ENCODE results near the gene FLCN.

The FLCN gene

GRCh38 chr17:17172990-17173389 lies 64.0 kb downstream of the FLCN start:
- H3K4me3 ChIP-seq: no peak overlapping the region
- H3K27ac ChIP-seq: peak overlapping the region in 8 of 21 experiments; percentile 0 to 55 (median 36)

DNA sequence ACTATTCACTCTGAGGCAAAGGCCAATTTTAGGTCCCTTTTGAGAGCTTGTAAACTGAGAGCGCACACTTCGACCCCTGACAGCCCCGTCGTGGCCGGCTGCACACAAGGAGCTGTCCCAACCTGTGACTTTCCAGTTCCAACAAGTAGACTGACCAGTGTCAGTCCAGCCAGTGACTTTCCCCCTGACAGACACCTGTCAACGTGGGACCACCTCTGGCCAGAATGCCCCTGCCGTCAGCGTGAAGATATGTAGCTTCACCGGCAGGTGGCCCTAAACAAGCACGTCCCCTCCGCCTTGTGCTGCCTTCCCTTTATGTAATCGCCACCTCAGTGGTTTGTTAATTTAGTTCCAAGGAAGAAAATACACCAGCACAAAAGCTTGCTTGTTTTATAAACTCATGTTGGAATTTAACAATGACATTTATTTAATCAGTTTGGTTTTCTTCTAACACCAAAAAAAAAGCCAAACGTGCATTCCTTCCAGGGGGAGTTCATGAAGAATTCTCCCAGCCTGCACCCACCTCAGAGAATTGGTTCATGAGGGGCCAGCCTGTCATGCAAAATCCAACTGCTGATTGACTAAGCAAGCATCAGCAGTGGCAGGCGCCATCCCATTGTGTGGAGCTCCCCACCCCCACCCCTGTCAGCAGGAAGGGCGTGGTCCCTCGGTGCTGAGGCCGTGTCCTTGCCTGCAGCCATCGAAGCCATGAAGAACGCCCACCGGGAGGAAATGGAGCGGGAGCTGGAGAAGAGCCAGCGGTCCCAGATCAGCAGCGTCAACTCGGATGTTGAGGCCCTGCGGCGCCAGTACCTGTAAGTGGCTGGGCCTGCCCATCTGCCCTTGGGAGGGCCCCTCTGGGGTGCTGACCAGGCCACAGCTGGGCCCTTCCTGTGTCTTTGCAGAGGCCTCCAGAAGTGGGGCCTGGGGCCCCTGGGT lies 64.7 kb downstream of the FLCN start:
- H3K27ac ChIP-seq: peak overlapping the region in 9 of 21 experiments; percentile 0 to 55 (median 35)
- H3K4me3 ChIP-seq: no peak overlapping the region

DNA sequence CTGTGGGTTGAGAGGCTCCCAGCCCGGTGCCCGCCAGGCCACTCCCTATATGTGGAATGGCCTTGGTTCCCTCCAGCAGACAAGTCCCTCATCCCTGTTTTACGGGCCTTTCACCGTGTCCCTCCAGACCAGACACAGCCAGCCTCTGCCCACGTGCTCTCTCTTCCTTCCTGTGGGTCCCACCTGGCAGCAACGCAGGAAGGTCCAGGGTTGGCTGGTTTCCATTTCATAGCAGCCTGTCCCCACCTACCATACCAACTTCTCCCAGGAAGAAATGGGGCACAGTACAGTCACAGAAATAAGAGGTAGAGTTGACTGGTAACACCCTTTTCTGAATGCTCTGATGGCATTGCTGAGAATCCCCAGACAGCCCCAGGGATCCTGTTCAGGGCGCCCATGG lies 65.8 kb downstream of the FLCN start:
- Histone ChIP-seq H3K4me3 (no peak overlapping the region), H3K27ac (peak overlapping the region in 5 of 21 experiments; percentile 1 to 22 (median 5))

DNA sequence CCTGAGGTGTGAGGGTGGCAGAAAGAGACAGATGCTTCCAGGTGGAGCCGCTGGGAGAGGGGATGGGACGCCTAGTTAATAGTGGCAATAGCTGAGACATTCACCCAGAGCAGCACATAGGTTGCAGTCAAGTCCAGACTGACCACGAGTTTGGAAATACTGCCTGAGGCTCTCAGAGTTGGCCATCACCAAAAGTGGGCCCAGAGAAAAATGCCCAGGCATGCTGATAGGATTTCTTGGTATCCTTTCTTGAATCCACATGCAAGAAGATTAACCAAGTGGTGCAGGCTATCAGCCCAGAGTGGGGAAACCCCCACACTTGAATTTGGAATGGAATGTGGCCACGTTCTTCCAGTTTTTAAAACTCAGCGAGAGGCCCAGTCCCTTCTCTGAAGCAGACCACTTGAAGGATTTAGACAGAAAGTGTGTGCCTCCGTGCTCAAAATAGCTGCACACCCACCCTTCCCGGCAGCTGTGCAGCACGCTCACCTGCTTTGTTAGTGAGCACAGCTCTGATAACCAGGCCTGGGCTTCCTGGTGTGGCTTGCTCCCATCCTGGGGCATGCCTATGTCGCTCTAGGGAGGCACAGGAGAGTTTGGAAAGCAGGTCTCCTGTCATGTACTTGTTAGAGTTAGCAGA lies 66.5 kb downstream of the FLCN start:
- Histone ChIP-seq H3K4me3 (no peak overlapping the region), H3K27ac (peak overlapping the region in 5 of 21 experiments; percentile 1 to 47 (median 15))

DNA sequence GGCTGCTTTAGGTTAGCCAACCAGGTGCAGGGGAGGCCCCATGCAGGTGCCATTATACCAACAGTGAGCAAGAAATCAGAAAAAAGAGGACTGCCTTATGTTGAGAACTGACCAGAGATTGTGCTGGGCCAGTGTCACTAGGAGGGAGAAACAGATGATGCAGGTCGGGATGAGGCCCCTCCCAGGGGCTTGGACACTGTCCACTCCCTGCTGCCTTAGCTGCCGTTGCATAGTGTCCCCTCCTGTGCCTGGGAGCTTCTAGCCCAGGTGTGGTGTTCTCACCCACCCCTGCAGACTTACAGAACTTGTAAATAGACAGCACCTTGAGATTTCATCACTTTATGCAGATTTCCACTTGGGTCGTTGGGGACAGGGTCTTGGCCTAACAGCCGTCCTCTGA lies 67.6 kb downstream of the FLCN start:
- peak overlapping the region in 1 of 21 experiments; percentile 14 for H3K27ac ChIP-seq
- no peak overlapping the region for H3K4me3 ChIP-seq

- Histone ChIP-seq H3K4me3 (no peak overlapping the region), H3K27ac (no peak overlapping the region)
Measured at GRCh38 chr17:17168401-17168800, 68.6 kb downstream of the FLCN start.

DNA sequence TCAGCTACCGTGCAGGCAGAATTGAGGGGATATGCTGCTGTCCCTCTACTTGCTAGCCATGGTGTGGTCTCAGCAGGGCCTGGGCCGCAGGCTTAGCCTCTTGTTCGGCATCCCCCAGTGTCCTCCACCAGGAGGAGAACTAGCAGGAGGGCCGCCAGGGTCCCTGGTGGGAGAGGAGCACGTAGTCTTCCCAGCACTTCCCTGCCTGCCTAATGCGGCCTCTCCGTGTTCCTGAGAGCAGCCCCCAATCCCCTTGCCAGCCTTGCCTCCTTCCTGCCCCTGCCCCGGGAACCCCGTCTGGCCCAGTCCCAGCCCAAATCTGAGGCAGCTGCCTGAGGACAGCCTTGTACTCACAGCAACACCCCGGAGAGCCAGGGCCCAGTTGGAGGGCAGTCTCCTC lies 69.0 kb downstream of the FLCN start:
- no peak overlapping the region for H3K27ac ChIP-seq
- no peak overlapping the region for H3K4me3 ChIP-seq

DNA sequence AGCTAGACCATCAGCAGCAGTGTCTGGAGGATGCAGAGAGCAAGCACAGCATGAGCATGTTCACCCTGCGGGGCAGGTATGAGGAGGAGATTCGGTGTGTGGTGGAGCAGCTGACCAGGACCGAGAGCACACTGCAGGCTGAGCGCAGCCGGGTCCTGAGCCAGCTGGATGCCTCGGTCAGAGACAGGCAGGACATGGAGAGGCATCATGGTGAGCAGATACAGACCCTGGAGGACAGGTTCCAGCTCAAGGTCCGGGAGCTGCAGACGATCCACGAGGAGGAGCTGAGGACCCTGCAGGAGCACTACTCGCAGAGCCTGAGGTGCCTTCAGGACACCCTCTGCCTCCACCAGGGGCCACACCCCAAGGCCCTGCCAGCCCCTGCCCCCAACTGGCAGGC lies 69.6 kb downstream of the FLCN start:
- H3K4me3 ChIP-seq: no peak overlapping the region
- H3K27ac ChIP-seq: peak overlapping the region in 1 of 21 experiments; percentile 17

GRCh38 chr17:17166446-17166845 lies 70.5 kb downstream of the FLCN start:
- Histone ChIP-seq H3K4me3 (no peak overlapping the region), H3K27ac (no peak overlapping the region)

GRCh38 chr17:17165666-17166308 lies 71.2 kb downstream of the FLCN start:
- H3K27ac ChIP-seq: no peak overlapping the region

GRCh38 chr17:17164676-17165075 lies 72.3 kb downstream of the FLCN start:
- H3K4me3 ChIP-seq: no peak overlapping the region
- H3K27ac ChIP-seq: no peak overlapping the region

More at GRCh38 chr17:17165666-17166308, 71.2 kb downstream of the FLCN start:
- no peak overlapping the region for H3K4me3 ChIP-seq

DNA sequence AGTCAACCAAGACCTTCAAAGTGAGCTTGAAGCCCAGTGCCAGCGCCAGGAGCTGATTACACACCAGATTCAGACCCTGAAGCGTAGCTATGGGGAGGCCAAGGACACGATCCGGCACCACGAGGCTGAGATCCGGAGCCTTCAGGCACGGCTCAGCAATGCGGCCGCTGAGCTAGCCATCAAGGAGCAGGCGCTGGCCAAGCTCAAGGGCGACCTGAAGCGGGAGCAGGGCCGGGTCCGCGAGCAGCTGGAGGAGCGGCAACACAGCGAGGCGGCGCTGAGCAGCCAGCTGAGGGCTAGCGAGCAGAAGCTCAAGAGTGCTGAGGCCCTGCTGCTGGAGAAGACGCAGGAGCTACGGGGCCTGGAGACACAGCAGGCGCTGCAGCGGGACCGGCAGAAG lies 72.8 kb downstream of the FLCN start:
- Histone ChIP-seq H3K4me3 (no peak overlapping the region), H3K27ac (no peak overlapping the region)
